HFFc6 (cell line): ENCODE measurements around the gene SCUBE3. TPM values are rescaled to one million over a fixed set of nuclear protein-coding genes. Genes with fewer than 3 reads are reported as not detected.
A peak's percentile ranks its signal among the peaks of the same experiment; 100 is the strongest.

Experiments used
- DNase-seq: peaks from one replicate; pipeline ENCODE4 v3.0.0-alpha.2; 2018
- H3K27ac Mint-ChIP-seq: 2 replicates; pipeline ENCODE4 v1.8.0; 2020; ENCODE audit warnings: mild to moderate bottlenecking, mixed read lengths
- H3K27me3 Mint-ChIP-seq: 2 replicates; pipeline ENCODE4 v1.8.0; 2021; ENCODE audit warnings: mild to moderate bottlenecking, moderate library complexity, mixed read lengths; ENCODE audit not compliant: insufficient read depth
- H3K36me3 Mint-ChIP-seq: 2 replicates; pipeline ENCODE4 v1.8.0; 2021; ENCODE audit warnings: low read depth, mixed read lengths
- H3K4me1 Mint-ChIP-seq: 2 replicates; pipeline ENCODE4 v1.8.0; 2020; ENCODE audit warnings: low read depth, mixed read lengths
- H3K4me3 Mint-ChIP-seq: 2 replicates; pipeline ENCODE4 v1.8.0; 2020; ENCODE audit warnings: mild to moderate bottlenecking, moderate library complexity, mixed read lengths
- H3K9me3 Mint-ChIP-seq: 2 replicates; pipeline ENCODE4 v1.8.0; 2020; ENCODE audit warnings: mild to moderate bottlenecking, mixed read lengths
- long read RNA-seq: library from polyadenylated mRNA; unstranded; transcript quantifications from one replicate; pipeline ENCODE4 v2.0.0, GENCODE V29; 2019
- total RNA-seq, 6 experiments: library from RNA; stranded (reverse); fragmentation: NEBNext Ultra II Directional; extraction: Animal tissue kit (Norgen Biotek cat#: 25700); gene quantifications; 2 replicates in 1 of 6; 3 replicates in 5 of 6; pipeline ENCODE4 v1.2.3, GENCODE V29; 2021
- TF ChIP-seq, protein P1 (sequence below): fragments of 200-600 bp; sonication (generic); IDR thresholded peaks from 2 replicates; pipeline ENCODE4 v1.5.0; 2021; ENCODE audit warnings: antibody characterized with exemption, mild to moderate bottlenecking

SCUBE3 gene
- 10 to 100 TPM; 37.0 to 75.0 (median 44.3) TPM for total RNA-seq
- long read RNA-seq, partial matches to known transcripts: 7 of 55 reads
- long read RNA-seq, other reads (novel, unspliced or antisense): 48 of 55 reads

DNA sequence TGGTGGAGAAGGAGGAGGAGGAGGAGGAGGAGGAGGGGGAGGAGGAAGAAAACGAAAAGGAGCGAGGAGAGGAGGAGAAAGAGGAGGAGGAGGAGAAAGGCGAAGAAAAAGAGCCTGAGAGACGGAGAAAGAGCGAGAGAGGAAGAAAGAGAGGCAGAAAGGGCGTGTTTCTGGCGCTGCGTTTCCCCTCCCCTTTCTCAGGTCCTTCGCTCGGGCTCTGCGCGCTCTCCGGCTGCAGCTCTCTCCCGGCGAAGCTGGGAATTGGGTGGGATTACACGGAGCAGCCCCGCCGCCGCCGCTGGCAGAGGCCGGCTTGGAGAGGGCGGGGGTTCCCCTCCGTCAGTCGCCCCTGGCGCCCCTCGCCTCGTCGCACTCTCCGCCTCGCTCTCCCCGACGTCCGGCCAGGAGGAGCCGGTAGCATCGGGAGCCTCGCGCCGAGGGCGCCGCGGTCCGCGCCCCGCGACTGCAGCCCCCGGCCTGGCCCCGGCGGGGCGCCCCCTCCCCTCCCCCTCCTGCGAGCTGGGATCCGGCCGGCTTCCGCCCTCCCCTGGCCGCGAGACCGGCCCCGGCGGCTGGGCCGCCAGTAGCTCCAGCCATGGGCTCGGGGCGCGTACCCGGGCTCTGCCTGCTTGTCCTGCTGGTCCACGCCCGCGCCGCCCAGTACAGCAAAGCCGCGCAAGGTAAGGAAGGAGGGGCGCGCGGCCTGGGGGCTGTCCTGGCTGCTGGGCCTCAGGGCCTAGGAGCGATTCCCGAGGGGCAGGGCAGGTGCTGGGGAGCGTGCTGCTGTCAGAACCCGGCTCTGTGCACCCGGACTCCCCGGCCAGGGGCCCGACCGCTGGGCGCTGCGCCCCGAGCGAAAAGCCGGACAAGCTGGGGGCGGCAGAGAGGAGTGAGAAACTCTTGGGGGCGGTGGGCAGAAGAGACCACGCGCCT is at the start of gene SCUBE3:
SCUBE3 (plus strand) TSS at position 133 of the 933 bp plus-strand sequence; CDS start at position 596, 463 bp downstream.
- peaks cover 3% of the 10 kb centered on the region for H3K27me3 Mint-ChIP-seq
- no peaks in the 10 kb centered on the region for H3K9me3 Mint-ChIP-seq
- H3K4me3 Mint-ChIP-seq: peak within 1 kb of the TSS; percentile 86
- H3K4me1 Mint-ChIP-seq: peaks cover 50% of the 10 kb centered on the region
- peaks cover 3% of the 10 kb centered on the region; the same call in 1 of the 2 replicates for H3K36me3 Mint-ChIP-seq
- TF ChIP-seq, protein P1, sequence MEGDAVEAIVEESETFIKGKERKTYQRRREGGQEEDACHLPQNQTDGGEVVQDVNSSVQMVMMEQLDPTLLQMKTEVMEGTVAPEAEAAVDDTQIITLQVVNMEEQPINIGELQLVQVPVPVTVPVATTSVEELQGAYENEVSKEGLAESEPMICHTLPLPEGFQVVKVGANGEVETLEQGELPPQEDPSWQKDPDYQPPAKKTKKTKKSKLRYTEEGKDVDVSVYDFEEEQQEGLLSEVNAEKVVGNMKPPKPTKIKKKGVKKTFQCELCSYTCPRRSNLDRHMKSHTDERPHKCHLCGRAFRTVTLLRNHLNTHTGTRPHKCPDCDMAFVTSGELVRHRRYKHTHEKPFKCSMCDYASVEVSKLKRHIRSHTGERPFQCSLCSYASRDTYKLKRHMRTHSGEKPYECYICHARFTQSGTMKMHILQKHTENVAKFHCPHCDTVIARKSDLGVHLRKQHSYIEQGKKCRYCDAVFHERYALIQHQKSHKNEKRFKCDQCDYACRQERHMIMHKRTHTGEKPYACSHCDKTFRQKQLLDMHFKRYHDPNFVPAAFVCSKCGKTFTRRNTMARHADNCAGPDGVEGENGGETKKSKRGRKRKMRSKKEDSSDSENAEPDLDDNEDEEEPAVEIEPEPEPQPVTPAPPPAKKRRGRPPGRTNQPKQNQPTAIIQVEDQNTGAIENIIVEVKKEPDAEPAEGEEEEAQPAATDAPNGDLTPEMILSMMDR: no peak
- peak; percentile 19 for DNase-seq
- H3K27ac Mint-ChIP-seq: no peak within 1 kb of the TSS

DNA sequence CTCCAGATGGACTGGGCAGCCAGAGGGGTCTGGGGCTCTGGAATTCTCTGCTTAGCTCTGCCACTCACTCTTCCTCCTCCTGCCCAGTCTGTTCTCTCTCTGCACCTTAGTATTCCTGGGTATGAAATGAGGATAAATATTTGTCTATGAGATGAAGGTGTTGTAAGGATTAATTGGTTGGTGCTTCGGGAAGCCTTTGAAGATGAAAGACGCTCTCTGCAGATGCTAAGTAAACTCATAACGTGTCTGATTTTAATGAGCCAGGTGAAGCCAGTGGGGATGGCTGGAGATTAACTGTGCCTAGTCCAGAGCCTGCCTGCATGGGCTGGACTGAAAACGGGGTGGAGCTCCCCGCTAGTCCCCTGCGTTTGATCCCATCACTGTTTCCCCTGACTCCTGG is 49.5 kb upstream of the SCUBE3 start:
- DNase-seq: no peak
- no peak overlapping the region for H3K27ac Mint-ChIP-seq
- no peaks in the 10 kb centered on the region; the same call in 1 of the 2 replicates for H3K27me3 Mint-ChIP-seq
- TF ChIP-seq, protein P1: no peak
- peaks cover 1% of the 10 kb centered on the region; the same call in 1 of the 2 replicates for H3K36me3 Mint-ChIP-seq
- no peak overlapping the region for H3K4me3 Mint-ChIP-seq
- no peaks in the 10 kb centered on the region for H3K9me3 Mint-ChIP-seq
- peaks cover 63% of the 10 kb centered on the region for H3K4me1 Mint-ChIP-seq

DNA sequence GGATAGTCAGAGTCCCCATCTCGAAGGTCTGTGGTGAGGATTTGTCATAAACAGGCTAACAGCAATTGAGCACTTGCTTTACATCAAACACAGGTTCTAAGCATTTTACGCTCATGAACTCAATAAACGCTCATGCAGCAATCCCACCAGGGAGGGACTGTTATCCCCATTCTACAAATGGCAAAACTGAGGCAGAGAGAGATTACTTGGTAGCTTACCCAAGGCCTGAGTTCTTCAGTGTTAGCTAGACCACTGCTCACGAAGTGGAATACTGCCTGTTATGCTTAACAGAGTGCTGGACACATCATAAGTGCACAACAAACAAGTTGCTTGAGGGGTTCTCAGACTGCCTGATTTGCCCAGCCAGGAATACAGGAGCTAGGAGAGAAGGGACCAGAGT is 48.9 kb upstream of the SCUBE3 start:
- no peaks in the 10 kb centered on the region; the same call in 1 of the 2 replicates for H3K27me3 Mint-ChIP-seq
- H3K9me3 Mint-ChIP-seq: no peaks in the 10 kb centered on the region
- no peak for DNase-seq
- peak overlapping the region; percentile 86; the same call in 1 of the 2 replicates for H3K27ac Mint-ChIP-seq
- H3K36me3 Mint-ChIP-seq: peaks cover 7% of the 10 kb centered on the region; the same call in 1 of the 2 replicates
- H3K4me1 Mint-ChIP-seq: peaks cover 69% of the 10 kb centered on the region
- TF ChIP-seq, protein P1: no peak
- no peak overlapping the region for H3K4me3 Mint-ChIP-seq

DNA sequence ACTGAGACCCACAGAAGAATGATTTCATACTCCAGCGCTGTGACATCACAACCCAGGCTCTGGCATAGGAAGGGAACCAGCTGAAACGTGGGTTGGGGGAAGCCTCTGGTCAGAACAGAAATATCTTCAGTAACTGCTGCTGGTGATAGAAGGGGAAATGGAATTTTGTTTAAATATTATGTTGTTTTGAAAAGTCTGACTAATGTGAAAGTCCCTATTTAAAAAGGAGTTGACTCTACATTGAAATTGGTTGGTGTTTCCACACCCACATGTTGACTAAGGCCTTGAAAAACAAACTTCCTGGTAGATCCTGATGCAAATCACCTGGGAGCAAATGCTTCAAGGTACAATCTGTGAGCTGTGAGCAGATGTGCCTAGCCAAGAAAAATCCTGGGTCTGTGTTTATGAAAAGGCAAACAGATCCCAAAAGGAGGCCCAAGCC is 48.1 kb upstream of the SCUBE3 start:
- H3K9me3 Mint-ChIP-seq: no peaks in the 10 kb centered on the region
- H3K27ac Mint-ChIP-seq: peak overlapping the region; percentile 86
- TF ChIP-seq, protein P1: no peak
- H3K4me1 Mint-ChIP-seq: peaks cover 73% of the 10 kb centered on the region
- DNase-seq: no peak
- no peaks in the 10 kb centered on the region; the same call in 1 of the 2 replicates for H3K27me3 Mint-ChIP-seq
- peaks cover 7% of the 10 kb centered on the region; the same call in 1 of the 2 replicates for H3K36me3 Mint-ChIP-seq
- no peak overlapping the region for H3K4me3 Mint-ChIP-seq

DNA sequence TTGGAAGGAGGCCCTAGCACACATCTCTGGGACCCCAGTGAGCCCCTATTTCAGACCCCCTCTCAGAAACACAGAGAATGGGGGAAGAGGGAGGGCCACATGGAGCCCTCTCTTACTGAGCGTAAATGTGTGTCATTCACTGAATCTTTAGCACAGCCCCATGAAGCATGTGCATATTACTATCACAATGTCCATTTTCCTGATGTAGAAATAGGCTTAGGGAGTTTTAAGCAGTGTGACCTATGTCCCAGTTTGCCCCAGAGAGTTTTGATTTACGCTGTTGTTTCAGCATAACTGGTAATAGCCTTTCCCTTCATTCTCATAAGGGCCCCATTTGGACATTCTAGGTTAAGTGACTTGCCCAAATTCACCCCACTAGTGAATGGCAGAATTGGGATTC is 47.6 kb upstream of the SCUBE3 start:
- TF ChIP-seq, protein P1: no peak
- no peak for DNase-seq
- Mint-ChIP-seq H3K27me3 (no peaks in the 10 kb centered on the region; the same call in 1 of the 2 replicates), H3K4me3 (no peak overlapping the region), H3K4me1 (peaks cover 73% of the 10 kb centered on the region), H3K27ac (peak overlapping the region; percentile 86), H3K36me3 (peaks cover 7% of the 10 kb centered on the region; the same call in 1 of the 2 replicates), H3K9me3 (no peaks in the 10 kb centered on the region)
